22Rv1 (cell line): ENCODE data around the gene CDS1.

Source experiments
- CTCF ChIP-seq: fragments of 450-650 bp; IDR thresholded peaks from 2 replicates; pipeline ENCODE4 v1.5.1; 2017; ENCODE audit warnings: mild to moderate bottlenecking
- ZFX ChIP-seq: fragments of 450-650 bp; IDR thresholded peaks from 2 replicates; pipeline ENCODE4 v1.6.1; 2017; ENCODE audit warnings: antibody characterized with exemption, borderline replicate concordance

- TF ChIP-seq CTCF (no peak), ZFX (no peak)
Observed at GRCh38 chr4:84697159-84697558, 114.2 kb downstream of the CDS1 start.
